Heart right ventricle (tissue), 16 donors: ENCODE measurements around the gene TAX1BP1. TPM values are rescaled to one million over a fixed set of nuclear protein-coding genes. Genes with fewer than 3 reads are reported as not detected.
"Not testable (repeated sequence)": the region's sequence is repeated elsewhere in the genome, so short reads cannot be mapped to it uniquely, and the experiment has no call there.

Experiments used
- ATAC-seq, 8 donors: fragments of 200-7000 bp; cut with Tn5 transposase; one replicate each; pipeline ENCODE4 v1.9.1; 2020; ENCODE audit warnings: mild to moderate bottlenecking in 8 of 8, moderate library complexity in 8 of 8, moderate number of reproducible peaks in 1 of 8
- DNase-seq, 2 donors: peaks; one replicate each; pipeline ENCODE4 v3.0.0-alpha.2; 2020
- H3K27ac ChIP-seq, 10 donors: fragments of 200-600 bp; sonication (generic) in 2 of 10; one replicate each; pipeline versions ENCODE4 v1.5.0 to v1.8.0; 2020 to 2022; ENCODE audit warnings: mild to moderate bottlenecking in 3 of 10
- H3K27me3 ChIP-seq, 7 donors: fragments of 200-600 bp; one replicate each; pipeline ENCODE4 v1.8.0; 2021 to 2022; ENCODE audit warnings: mild to moderate bottlenecking in 2 of 7
- H3K36me3 ChIP-seq, 9 donors: fragments of 200-600 bp; sonication (generic) in 1 of 9; one replicate each; pipeline versions ENCODE4 v1.5.0 to v1.8.0; 2020 to 2022; ENCODE audit warnings: mild to moderate bottlenecking in 2 of 9
- H3K4me1 ChIP-seq, 9 donors: fragments of 200-600 bp; sonication (generic) in 1 of 9; one replicate each; pipeline versions ENCODE4 v1.5.0 to v1.8.0; 2020 to 2022; ENCODE audit warnings: mild to moderate bottlenecking in 4 of 9
- H3K4me3 ChIP-seq, 10 donors: fragments of 200-600 bp; sonication (generic) in 2 of 10; one replicate each; pipeline versions ENCODE4 v1.5.0 to v1.8.0; 2020 to 2022; ENCODE audit warnings: mild to moderate bottlenecking in 7 of 10, moderate library complexity in 2 of 10
- H3K9me3 ChIP-seq, 11 donors: fragments of 200-600 bp in 10 of 11; sonication (generic) in 2 of 11; one replicate each; pipeline versions ENCODE4 v1.5.0 to v1.8.0; 2013 to 2022; ENCODE audit warnings: mild to moderate bottlenecking in 2 of 11, control low read depth in 1 of 11, moderate library complexity in 1 of 11
- WGBS, 2 donors: extraction: QIAGEN DNeasy Blood & Tissue Kit; methylation state at CpG; one replicate each; pipeline ENCODE4 v1.1.7; 2013; ENCODE audit warnings: inconsistent platforms in 1 of 2; 5-methylcytosine and 5-hydroxymethylcytosine counted together
- intact Hi-C, 10 donors: fragments of 100-400 bp; cut with DNase I; formaldehyde crosslinking; loops; one replicate each; pipeline versions ENCODE4 v1.11.1 to v1.14.2; 2022
- polyA plus RNA-seq, 2 donors: library from polyadenylated mRNA; stranded (reverse); fragments of 200-250 nt; gene quantifications; one replicate each; pipeline ENCODE4 v1.2.3, GENCODE V29; 2013
- total RNA-seq, 10 donors: library from RNA; stranded (reverse); fragmentation: NEBNext Ultra II Directional in 3 of 10; extraction: Animal tissue kit (Norgen Biotek cat#: 25700) in 3 of 10; gene quantifications; one replicate each; pipeline versions ENCODE4 v1.2.1 to v1.2.4, GENCODE V29; 2021 to 2023
- TF ChIP-seq, protein P1 (sequence below), 9 donors: fragments of 200-600 bp; sonication (generic) in 2 of 9; IDR thresholded peaks; one replicate each; pipeline versions ENCODE4 v1.5.0 to v1.8.0; 2021 to 2022; ENCODE audit warnings: antibody characterized with exemption in 9 of 9, mild to moderate bottlenecking in 5 of 9, moderate library complexity in 1 of 9
- donor health status: Arrhythmogenic right ventricular cardiomyopathy.
- donor health status: ischemic (EF 13 %, LVEDD 7.1; RV severe dilation, severe dysfunction).
- donor health status: healthy with polysubstance abuse.
- donor health status: DM: no; HTN: yes; CAD: no.
- donor health status: DM: no; HTN: no; CAD: no.
- donor health status: ischemic (EF 25% LVEDD 6.9; RV normal size, moderate dysfunction).
- donor health status: ischemic (EF 25% LVEDD 5.7; RV mildly dilated, moderate dysfunction).
- donor health status: healthy.
- donor health status: DM: yes; HTN: yes; CAD: no.
- donor health status: Ischemic cardiomyopathy.
- donor health status: ischemic (EF 35%, LVEDD 5.7; RV mildly dilated, moderate dysfunction).
- donor health status: nonischemic (EF 11% LVEDD 7.7; RV severe dilation, severe dysfunction).
- donor health status: DM: yes; HTN: yes; CAD: no.
- donor health status: PGD.
- donor health status: ischemic (EF 29% LVEDD 5.4; RV normal size, mild dysfunction).
- donor health status: nonischemic (EF 23%, LVEDD 6.1; RV moderate dilation, normal function).

Gene TAX1BP1
- total and polyA plus RNA-seq, 12 donors, result 54.0 to 190 (median 165) TPM

DNA sequence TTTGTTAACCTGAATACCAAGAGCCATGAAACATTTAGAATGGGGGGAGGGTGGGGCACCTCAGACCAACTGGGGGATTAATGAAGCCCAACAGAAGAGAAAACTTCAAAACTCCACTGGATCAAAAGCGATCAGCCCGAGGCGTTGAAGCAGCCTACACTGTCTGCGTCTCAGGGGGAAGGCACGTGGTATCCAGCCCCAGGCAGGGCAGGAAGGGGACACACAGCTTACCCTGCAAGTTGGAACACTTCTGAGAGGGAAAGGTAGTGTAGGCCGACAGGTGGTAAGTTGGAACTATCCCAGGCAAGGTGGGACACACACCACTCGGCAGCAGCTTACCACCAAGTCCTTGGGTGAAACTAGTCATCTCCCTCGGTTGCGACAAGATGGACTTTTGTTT lies 102.9 kb downstream of the TAX1BP1 start:
- Histone ChIP-seq H3K9me3 (no peaks in the 10 kb centered on the region), H3K27ac (no peak overlapping the region), H3K4me1 (peaks cover 0 to 4% (median 0%) of the 10 kb centered on the region in 9 donors), H3K27me3 (no peaks in the 10 kb centered on the region), H3K4me3 (no peak overlapping the region), H3K36me3 (peaks cover 0 to 38% (median 7%) of the 10 kb centered on the region in 9 donors)
- TF ChIP-seq, protein P1, sequence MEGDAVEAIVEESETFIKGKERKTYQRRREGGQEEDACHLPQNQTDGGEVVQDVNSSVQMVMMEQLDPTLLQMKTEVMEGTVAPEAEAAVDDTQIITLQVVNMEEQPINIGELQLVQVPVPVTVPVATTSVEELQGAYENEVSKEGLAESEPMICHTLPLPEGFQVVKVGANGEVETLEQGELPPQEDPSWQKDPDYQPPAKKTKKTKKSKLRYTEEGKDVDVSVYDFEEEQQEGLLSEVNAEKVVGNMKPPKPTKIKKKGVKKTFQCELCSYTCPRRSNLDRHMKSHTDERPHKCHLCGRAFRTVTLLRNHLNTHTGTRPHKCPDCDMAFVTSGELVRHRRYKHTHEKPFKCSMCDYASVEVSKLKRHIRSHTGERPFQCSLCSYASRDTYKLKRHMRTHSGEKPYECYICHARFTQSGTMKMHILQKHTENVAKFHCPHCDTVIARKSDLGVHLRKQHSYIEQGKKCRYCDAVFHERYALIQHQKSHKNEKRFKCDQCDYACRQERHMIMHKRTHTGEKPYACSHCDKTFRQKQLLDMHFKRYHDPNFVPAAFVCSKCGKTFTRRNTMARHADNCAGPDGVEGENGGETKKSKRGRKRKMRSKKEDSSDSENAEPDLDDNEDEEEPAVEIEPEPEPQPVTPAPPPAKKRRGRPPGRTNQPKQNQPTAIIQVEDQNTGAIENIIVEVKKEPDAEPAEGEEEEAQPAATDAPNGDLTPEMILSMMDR (IDR thresholded peaks at IDR 0.05), result no peak
- intact Hi-C loops, result no loop called here
- WGBS, 2 donors, result 82 to 93% methylated on average over 9 of the region's 9 CpGs
- ATAC-seq (no peak), DNase-seq (no peak)

DNA sequence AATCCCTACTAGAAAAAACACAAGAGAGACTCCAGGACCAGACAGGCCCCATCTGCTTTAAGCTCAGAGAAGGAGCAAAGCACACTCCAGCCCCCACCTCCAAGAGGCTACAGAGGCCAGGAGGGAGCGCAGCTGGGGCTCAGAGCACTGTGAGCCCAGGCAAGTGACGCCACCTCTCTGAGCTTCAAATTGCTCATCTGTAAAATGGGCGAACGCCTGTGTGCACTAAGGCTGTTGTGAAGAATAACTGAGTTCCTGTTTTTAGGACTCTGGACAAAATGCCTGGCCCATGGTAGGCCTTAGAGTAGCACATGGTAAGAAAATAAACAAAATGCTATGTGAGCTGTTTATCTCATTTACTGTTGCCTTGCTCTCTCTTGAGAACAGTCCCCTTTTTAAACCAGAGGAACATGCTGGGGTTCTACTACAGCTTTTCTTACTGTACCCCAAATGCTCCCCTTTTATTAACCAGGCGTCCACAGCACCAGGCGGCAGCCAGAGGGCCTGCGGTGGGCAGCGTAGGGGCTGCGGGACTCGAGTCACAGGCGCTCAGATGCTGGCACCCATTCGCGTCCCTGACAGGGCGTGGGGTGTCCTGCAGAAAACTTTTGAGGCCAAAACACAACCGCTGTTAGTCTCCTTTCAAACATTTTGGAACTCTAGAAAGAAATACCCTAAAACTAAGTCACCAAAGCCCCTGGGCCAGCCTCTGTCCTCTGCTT lies 103.8 kb downstream of the TAX1BP1 start:
- no peaks in the 10 kb centered on the region for H3K27me3 ChIP-seq
- intact Hi-C loops, result no loop called here
- no peaks in the 10 kb centered on the region for H3K9me3 ChIP-seq
- 98% methylated on average over 15 of the region's 15 CpGs for whole genome bisulfite sequencing, 2 donors
- H3K4me3 ChIP-seq, result no peak overlapping the region
- DNase-seq, result no peak
- no peak overlapping the region for H3K27ac ChIP-seq
- H3K4me1 ChIP-seq, result peaks cover 0 to 4% (median 0%) of the 10 kb centered on the region in 9 donors
- TF ChIP-seq, protein P1 (IDR thresholded peaks at IDR 0.05), result no peak
- H3K36me3 ChIP-seq, result peaks cover 0 to 29% (median 6%) of the 10 kb centered on the region in 9 donors
- no peak for ATAC-seq

DNA sequence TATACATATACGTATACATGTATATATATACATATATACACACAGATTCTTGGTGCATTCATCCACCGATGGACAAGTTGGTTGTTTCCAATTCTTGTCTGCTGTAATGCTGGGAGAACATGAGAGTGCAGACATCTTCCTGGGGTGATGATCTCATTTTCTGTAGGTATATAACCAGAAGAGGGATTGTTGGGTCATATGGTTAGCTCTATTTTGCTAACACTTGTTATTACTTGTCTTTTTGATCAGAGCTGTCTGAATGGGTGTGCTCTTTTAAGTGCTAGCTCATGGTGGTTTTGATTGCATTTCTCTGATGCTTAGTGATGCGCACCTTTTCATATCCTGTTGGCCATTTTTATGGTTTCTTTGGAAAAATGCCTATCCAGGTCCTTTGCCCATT lies 106.4 kb downstream of the TAX1BP1 start:
- intact Hi-C loops, result no loop called here
- Histone ChIP-seq H3K4me1 (peaks cover 0 to 4% (median 0%) of the 10 kb centered on the region in 9 donors), H3K27me3 (no peaks in the 10 kb centered on the region), H3K27ac (no peak overlapping the region), H3K36me3 (peaks cover 0 to 3% (median 0%) of the 10 kb centered on the region in 9 donors), H3K4me3 (no peak overlapping the region), H3K9me3 (no peaks in the 10 kb centered on the region)
- ATAC-seq (no peak), DNase-seq (no peak)
- WGBS, 2 donors, result 97 to 99% methylated on average over 3 of the region's 3 CpGs
- TF ChIP-seq, protein P1 (IDR thresholded peaks at IDR 0.05), result no peak

DNA sequence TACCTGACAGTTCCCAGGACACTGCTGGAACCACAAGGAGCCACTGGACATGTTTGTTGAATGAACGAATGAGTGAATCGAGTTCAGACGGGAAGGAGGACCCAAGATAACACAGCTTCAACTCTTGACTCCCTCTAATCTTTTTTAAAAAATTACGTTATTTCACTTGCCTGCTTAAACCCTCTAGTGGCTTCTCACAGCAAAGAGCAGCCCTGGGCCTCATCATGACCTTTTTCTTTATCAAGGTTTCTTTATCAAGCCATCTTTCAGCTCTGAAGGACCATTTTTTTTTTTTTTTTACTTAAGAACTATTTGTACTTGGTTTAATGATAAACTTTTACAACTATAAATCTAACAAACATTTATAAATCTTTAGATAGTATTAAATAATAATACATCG lies 110.6 kb downstream of the TAX1BP1 start:
- no peak overlapping the region for H3K4me3 ChIP-seq
- no peak overlapping the region for H3K27ac ChIP-seq
- no peaks in the 10 kb centered on the region for H3K36me3 ChIP-seq
- ATAC-seq (no peak), DNase-seq (no peak)
- H3K27me3 ChIP-seq, result no peaks in the 10 kb centered on the region
- 92 to 96% methylated on average over 5 of the region's 5 CpGs for WGBS, 2 donors
- TF ChIP-seq, protein P1 (IDR thresholded peaks at IDR 0.05), result no peak
- H3K9me3 ChIP-seq, result peaks cover 0 to 8% (median 0%) of the 10 kb centered on the region in 11 donors
- no peaks in the 10 kb centered on the region for H3K4me1 ChIP-seq
- intact Hi-C loops, result no loop called here

DNA sequence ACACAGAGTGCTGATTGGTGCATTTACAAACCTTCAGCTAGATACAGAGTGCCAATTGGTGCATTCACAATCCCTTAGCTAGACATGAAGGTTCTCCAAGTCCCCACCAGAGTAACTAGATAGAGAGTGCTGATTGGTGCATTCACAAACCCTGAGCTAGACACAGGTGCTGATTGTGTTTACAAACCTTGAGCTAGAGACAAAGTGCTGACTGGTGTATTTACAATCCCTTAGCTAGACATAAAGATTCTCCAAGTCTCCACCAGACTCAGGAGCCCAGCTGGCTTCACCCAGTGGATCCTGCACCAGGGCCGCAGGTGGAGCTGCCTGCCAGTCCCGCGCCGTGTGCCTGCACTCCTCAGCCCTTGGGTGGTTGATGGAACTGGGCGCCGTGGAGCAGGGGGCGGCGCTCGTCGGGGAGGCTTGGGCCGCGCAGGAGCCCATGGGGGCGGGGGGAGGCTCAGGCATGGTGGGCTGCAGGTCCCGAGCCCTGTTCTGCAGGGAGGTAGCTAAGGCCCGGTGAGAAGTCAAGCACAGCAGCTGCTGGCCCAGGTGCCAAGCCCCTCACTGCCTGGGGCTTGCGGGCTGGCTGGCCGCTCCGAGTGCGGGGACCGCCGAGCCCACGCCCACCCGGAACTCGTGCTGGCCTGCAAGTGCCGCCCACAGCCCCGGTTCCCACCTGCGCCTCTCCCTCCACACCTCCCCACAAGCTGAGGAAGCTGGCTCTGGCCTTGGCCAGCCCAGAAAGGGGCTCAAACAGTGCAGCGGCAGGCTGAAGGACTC lies 116.9 kb downstream of the TAX1BP1 start:
- H3K4me1 ChIP-seq, DNase-seq, H3K36me3 ChIP-seq, H3K27me3 ChIP-seq, ATAC-seq, H3K27ac ChIP-seq, intact Hi-C loops, H3K4me3 ChIP-seq: not testable (repeated sequence)
- H3K9me3 ChIP-seq, result peaks cover 0 to 27% (median 0%) of the 10 kb centered on the region in 11 donors
- 96 to 97% methylated on average over 28 of the region's 28 CpGs for WGBS, 2 donors
